Endothelial cell of umbilical vein (primary cell): Measurements from ENCODE around the gene SLC12A8. TPM values are rescaled to one million over a fixed set of nuclear protein-coding genes. Genes with fewer than 3 reads are reported as not detected.

Experiments
- BruUV-seq: library from RNA; stranded (reverse); fragments of 400-500 nt; replicated peaks from 2 replicates; lab custom pipeline; 2021; lab: Mats Ljungman, UMichigan
- CTCF ChIA-PET: fragments of 300-600, 350-600 bp; sonication (Branson Sonifier 250); formaldehyde crosslinking; loops from one replicate; lab custom pipeline; 2021; ENCODE audit warnings: antibody characterized with exemption, inconsistent platforms; lab: Charles Lee
- POLR2A ChIA-PET: fragments of 300-600, 350-600 bp; sonication (Branson Sonifier 250); formaldehyde crosslinking; loops from one replicate; lab custom pipeline; 2021; ENCODE audit warnings: antibody characterized with exemption, inconsistent platforms; lab: Charles Lee
- DNase-seq: peaks from one replicate; pipeline ENCODE4 v3.0.0-alpha.2; 2011; ENCODE audit warnings: low read depth, low spot score
- FAIRE-seq: peaks from 2 replicates; lab custom pipeline; 2011; peaks lifted over from hg19 to GRCh38; lab: Jason Lieb, UNC
- H2AFZ ChIP-seq: 2 replicates; pipeline ENCODE4 v1.6.0; 2012; ENCODE audit warnings: low read depth, low read length, control low read depth, inconsistent platforms
- H3K27ac ChIP-seq: 2 replicates; pipeline ENCODE4 v1.5.1; 2011; ENCODE audit warnings: low read depth, mild to moderate bottlenecking, control low read depth, low read length, moderate library complexity; ENCODE audit not compliant: insufficient read depth
- H3K27me3 ChIP-seq, 2 experiments: 2 replicates each; pipeline versions ENCODE4 v1.6.0 to v1.6.1; 2011; ENCODE audit warnings: low read length in 2 of 2, mixed read lengths in 1 of 2; ENCODE audit not compliant: control insufficient read depth in 2 of 2, insufficient read depth in 2 of 2
- H3K36me3 ChIP-seq, 2 experiments: 2 replicates in 1 of 2; 3 replicates in 1 of 2; pipeline ENCODE4 v1.5.1; 2011; ENCODE audit warnings: low read length in 2 of 2, mild to moderate bottlenecking in 1 of 2, moderate library complexity in 1 of 2; ENCODE audit not compliant: control insufficient read depth in 2 of 2, insufficient read depth in 2 of 2; ENCODE audit errors: extremely low read depth in 1 of 2
- H3K4me1 ChIP-seq: 3 replicates; pipeline ENCODE4 v1.5.1; 2011; ENCODE audit warnings: mild to moderate bottlenecking, low read length; ENCODE audit not compliant: control insufficient read depth, insufficient read depth; ENCODE audit errors: extremely low read depth
- H3K4me2 ChIP-seq: 2 replicates; pipeline ENCODE4 v1.6.1; 2011; ENCODE audit warnings: low read length, control low read depth, mixed read lengths; ENCODE audit not compliant: insufficient read depth
- H3K4me3 ChIP-seq, 3 experiments: fragments of 200-600 bp in 1 of 3; sonication (generic), shearing (Covaris generic) in 1 of 3; replicated peaks in 1 of 3; 2 replicates each; pipeline ENCODE4 v1.5.1; 2011 to 2016; ENCODE audit warnings: control low read depth in 3 of 3, low read length in 3 of 3, mild to moderate bottlenecking in 2 of 3, inconsistent platforms in 1 of 3, low read depth in 1 of 3, moderate library complexity in 1 of 3; ENCODE audit not compliant: insufficient read depth in 1 of 3
- H3K79me2 ChIP-seq: 2 replicates; pipeline ENCODE4 v1.6.0; 2012; ENCODE audit warnings: low read length, inconsistent platforms; ENCODE audit not compliant: control insufficient read depth, insufficient read depth
- H3K9ac ChIP-seq: replicated peaks from 2 replicates; pipeline ENCODE3; 2011; ENCODE audit warnings: low read length, control low read depth; ENCODE audit not compliant: insufficient read depth; ENCODE audit errors: extremely low read depth
- H3K9me1 ChIP-seq: replicated peaks from 3 replicates; pipeline ENCODE4 v1.6.0; 2011; ENCODE audit warnings: mild to moderate bottlenecking, low read length; ENCODE audit not compliant: control insufficient read depth, insufficient read depth; ENCODE audit errors: extremely low read depth
- H3K9me3 ChIP-seq: replicated peaks from 2 replicates; pipeline ENCODE4 v1.5.1; 2012; ENCODE audit warnings: low read length, inconsistent platforms; ENCODE audit not compliant: control insufficient read depth, insufficient read depth
- H4K20me1 ChIP-seq: replicated peaks from 2 replicates; pipeline ENCODE3; 2011; ENCODE audit warnings: mild to moderate bottlenecking, low read length; ENCODE audit not compliant: control insufficient read depth, insufficient read depth; ENCODE audit errors: extremely low read depth
- EZH2 ChIP-seq: IDR thresholded peaks from 2 replicates; pipeline ENCODE4 v1.6.1; 2012; ENCODE audit warnings: borderline replicate concordance, low read depth, mild to moderate bottlenecking, moderate library complexity, low read length, inconsistent platforms; ENCODE audit not compliant: severe bottlenecking
- FOS ChIP-seq: IDR thresholded peaks from 2 replicates; pipeline ENCODE4 v1.6.1; 2011; ENCODE audit warnings: mild to moderate bottlenecking, low read length, moderate library complexity, borderline replicate concordance; ENCODE audit not compliant: insufficient read depth
- GATA2 ChIP-seq: IDR thresholded peaks from 2 replicates; pipeline ENCODE4 v1.7.0; 2011; ENCODE audit warnings: low read depth, mild to moderate bottlenecking, moderate library complexity, mixed read lengths, low read length; ENCODE audit not compliant: insufficient read length, insufficient read depth
- JUN ChIP-seq: IDR thresholded peaks from 2 replicates; pipeline ENCODE4 v1.6.1; 2011; ENCODE audit warnings: borderline replicate concordance, low read depth; ENCODE audit not compliant: insufficient read length, insufficient read depth
- MYC ChIP-seq: IDR thresholded peaks from one replicate; pipeline ENCODE4 v1.6.1; 2011; ENCODE audit warnings: mild to moderate bottlenecking, low read depth, low read length
- POLR2A ChIP-seq: IDR thresholded peaks from 2 replicates; pipeline ENCODE4 v1.6.1; 2012; ENCODE audit warnings: low read depth, mild to moderate bottlenecking, control low read depth, low read length
- POLR2AphosphoS5 ChIP-seq: IDR thresholded peaks from 2 replicates; pipeline ENCODE4 v1.6.1; 2012; ENCODE audit warnings: low read depth, mild to moderate bottlenecking, control low read depth, low read length, moderate library complexity; ENCODE audit not compliant: insufficient read depth
- dilution Hi-C: fragments of 300-500 bp; cut with MboI; formaldehyde crosslinking; loops from one replicate; pipeline ENCODE4 v1.15.0; 2019; ENCODE audit warnings: low sequenced_read_pairs; ENCODE audit not compliant: extremely low pct_ligation_motif_present
- intact Hi-C: fragments of 100-400 bp; cut with micrococcal nuclease; formaldehyde crosslinking; loops from one replicate; pipeline ENCODE4 v1.10.0; 2022
- polyA plus RNA-seq, 4 experiments: library from polyadenylated mRNA; depleted of rRNA in 3 of 4; stranded (reverse) in 3 of 4; unstranded in 1 of 4; fragments of >200 nt; gene quantifications; 2 replicates each; pipeline versions ENCODE4 v1.2.1 to v1.2.3, GENCODE V29; 2011 to 2012; ENCODE audit warnings: missing spikeins in 1 of 4
- total RNA-seq: library from RNA; stranded (reverse); gene quantifications from 2 replicates; pipeline ENCODE4 v1.2.3, GENCODE V29; 2021
- TF ChIP-seq, protein P1 (sequence below), 2 donors: IDR thresholded peaks; 1 replicate in 1 of 2; 2 replicates in 1 of 2; pipeline ENCODE4 v1.5.1; 2011; ENCODE audit warnings: low read length in 2 of 2, mild to moderate bottlenecking in 2 of 2, moderate library complexity in 2 of 2, control low read depth in 1 of 2, inconsistent platforms in 1 of 2, low read depth in 1 of 2; ENCODE audit not compliant: insufficient read depth in 1 of 2; ENCODE audit errors: extremely low read depth in 1 of 2
- TF ChIP-seq, protein P2 (sequence below): IDR thresholded peaks from 2 replicates; pipeline ENCODE4 v1.6.1; 2011; ENCODE audit not compliant: insufficient read depth, insufficient read length

SLC12A8 gene
- total and polyA plus RNA-seq, 2 donors (not counting 3 experiments of a cell fraction or from before 2014, with no cell fraction given) = 0.86 to 0.90 TPM

DNA sequence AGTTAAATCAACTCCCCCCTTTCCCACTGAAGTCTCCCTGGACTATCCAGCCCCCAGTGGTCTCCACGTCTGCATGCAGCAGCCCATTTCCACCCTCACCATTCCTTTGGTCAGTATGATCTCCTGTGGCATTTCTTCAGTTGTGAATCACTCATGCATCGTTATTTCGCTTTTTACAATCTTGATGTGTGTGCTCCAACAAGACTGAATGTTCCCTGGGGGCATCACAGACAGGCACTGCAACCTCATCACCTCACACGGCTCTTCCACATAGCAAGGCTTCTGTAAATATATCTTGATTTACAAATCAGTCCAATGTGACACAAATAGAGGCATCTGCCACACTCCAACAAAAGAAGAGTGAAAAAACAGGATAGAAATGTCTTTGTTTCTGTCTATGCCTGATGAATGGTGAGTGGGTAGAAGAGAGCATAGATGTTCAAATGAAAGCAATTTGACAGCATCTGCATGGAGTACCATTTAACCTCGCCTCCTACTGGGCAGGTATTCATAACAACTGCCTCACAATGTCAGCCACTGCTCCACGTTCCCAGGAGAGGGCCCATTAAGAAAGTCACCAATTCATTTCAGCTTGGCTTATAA is 162.0 kb downstream of the SLC12A8 start:
- Histone ChIP-seq H3K4me2 (no peak overlapping the region), H3K4me1 (peaks cover 38% of the 10 kb centered on the region), H3K27ac (no peak overlapping the region), H3K9ac (no peak overlapping the region), H3K36me3 (peaks cover 0 to 2% of the 10 kb centered on the region in 2 experiments), H2AFZ (no peak overlapping the region), H4K20me1 (no peaks in the 10 kb centered on the region), H3K9me1 (no peaks in the 10 kb centered on the region), H3K27me3 (no peaks in the 10 kb centered on the region), H3K4me3 (no peak overlapping the region), H3K79me2 (peaks cover 67% of the 10 kb centered on the region), H3K9me3 (no peaks in the 10 kb centered on the region)
- ChIA-PET CTCF (interaction anchor here (3.9 kb wide), 1 partner anchor 12 kb away, joined by 18 read pairs; no protein-coding TSS in a partner anchor), POLR2A (no interaction called here)
- dilution Hi-C loops = no loop called here
- FAIRE-seq = peak; percentile 42
- intact Hi-C loops = loop anchor here (5.0 to 10.0 kb wide), 3 partner anchors 38 to 387 kb away; no protein-coding TSS in a partner anchor
- TF ChIP-seq MYC (no peak), POLR2A (no peak), JUN (no peak), EZH2 (no peak), FOS (no peak), GATA2 (no peak), POLR2AphosphoS5 (no peak)
- TF ChIP-seq, protein P1, sequence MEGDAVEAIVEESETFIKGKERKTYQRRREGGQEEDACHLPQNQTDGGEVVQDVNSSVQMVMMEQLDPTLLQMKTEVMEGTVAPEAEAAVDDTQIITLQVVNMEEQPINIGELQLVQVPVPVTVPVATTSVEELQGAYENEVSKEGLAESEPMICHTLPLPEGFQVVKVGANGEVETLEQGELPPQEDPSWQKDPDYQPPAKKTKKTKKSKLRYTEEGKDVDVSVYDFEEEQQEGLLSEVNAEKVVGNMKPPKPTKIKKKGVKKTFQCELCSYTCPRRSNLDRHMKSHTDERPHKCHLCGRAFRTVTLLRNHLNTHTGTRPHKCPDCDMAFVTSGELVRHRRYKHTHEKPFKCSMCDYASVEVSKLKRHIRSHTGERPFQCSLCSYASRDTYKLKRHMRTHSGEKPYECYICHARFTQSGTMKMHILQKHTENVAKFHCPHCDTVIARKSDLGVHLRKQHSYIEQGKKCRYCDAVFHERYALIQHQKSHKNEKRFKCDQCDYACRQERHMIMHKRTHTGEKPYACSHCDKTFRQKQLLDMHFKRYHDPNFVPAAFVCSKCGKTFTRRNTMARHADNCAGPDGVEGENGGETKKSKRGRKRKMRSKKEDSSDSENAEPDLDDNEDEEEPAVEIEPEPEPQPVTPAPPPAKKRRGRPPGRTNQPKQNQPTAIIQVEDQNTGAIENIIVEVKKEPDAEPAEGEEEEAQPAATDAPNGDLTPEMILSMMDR (IDR thresholded peaks at IDR 0.05; ENCODE audit: extremely low read depth in 1 of 2, insufficient read depth in 1 of 2, low read depth in 1 of 2, low read length in 2 of 2) = no peak
- TF ChIP-seq, protein P2, sequence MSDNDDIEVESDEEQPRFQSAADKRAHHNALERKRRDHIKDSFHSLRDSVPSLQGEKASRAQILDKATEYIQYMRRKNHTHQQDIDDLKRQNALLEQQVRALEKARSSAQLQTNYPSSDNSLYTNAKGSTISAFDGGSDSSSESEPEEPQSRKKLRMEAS = no peak
- BruUV-seq = no TSS peak
- no peak for DNase-seq
